A549 (cell line): ENCODE data around the gene DMRTC2. TPM values are rescaled to one million over a fixed set of nuclear protein-coding genes. Genes with fewer than 3 reads are reported as not detected.

ENCODE experiments used
- ATAC-seq, 2 experiments: fragments of 200-7000 bp in 1 of 2; fragments of >200 bp in 1 of 2; cut with Nextera tagmentation in 1 of 2; cut with Tn5 transposase in 1 of 2; 3 replicates each; pipeline versions ENCODE4 v1.8.0 to v1.9.1; 2018 to 2020; ENCODE audit warnings: mild to moderate bottlenecking in 1 of 2, moderate library complexity in 1 of 2
- CTCF ChIA-PET: fragments of 300-600 bp; sonication (Branson Sonifier 250); formaldehyde crosslinking; extraction: SDS; loops from one replicate; lab custom pipeline; 2021; ENCODE audit warnings: antibody characterized with exemption, inconsistent platforms; lab: Yijun Ruan, JAX
- POLR2A ChIA-PET: fragments of 350-600 bp; formaldehyde crosslinking; extraction: SDS; loops from one replicate; lab custom pipeline; 2021; ENCODE audit warnings: antibody characterized with exemption, inconsistent platforms; lab: Yijun Ruan, JAX
- DNase-seq, 2 experiments: peaks; one replicate each; pipeline versions ENCODE4 v3.0.0 to v3.0.0-alpha.2; 2011 to 2016; ENCODE audit warnings: low read depth in 1 of 2, low spot score in 1 of 2
- FAIRE-seq: peaks from 2 replicates; lab custom pipeline; 2011; peaks lifted over from hg19 to GRCh38; lab: Jason Lieb, UNC
- H3K27ac ChIP-seq, 2 experiments: fragments of >200 bp; sonication (Bioruptor Twin); formaldehyde crosslinking; 3 replicates each; pipeline ENCODE4 v1.5.1; 2016 to 2017
- H3K4me1 ChIP-seq: fragments of >200 bp; sonication (Bioruptor Twin); formaldehyde crosslinking; 3 replicates; pipeline ENCODE4 v1.6.1; 2016
- H3K4me2 ChIP-seq: fragments of >200 bp; sonication (Bioruptor Twin); formaldehyde crosslinking; 3 replicates; pipeline ENCODE4 v1.6.1; 2016
- H3K4me3 ChIP-seq: fragments of >200 bp; sonication (Bioruptor Twin); formaldehyde crosslinking; 3 replicates; pipeline ENCODE4 v1.5.1; 2016
- H3K9me3 ChIP-seq: fragments of >200 bp; sonication (Bioruptor Twin); formaldehyde crosslinking; 3 replicates; pipeline ENCODE4 v1.6.1; 2016
- BCL3 ChIP-seq: fragments of >200 bp; sonication (Bioruptor Twin); formaldehyde crosslinking; IDR thresholded peaks from 3 replicates; pipeline ENCODE4 v1.6.1; 2016
- CBX8 ChIP-seq: fragments of 200-600 bp; sonication (generic); IDR thresholded peaks from 2 replicates; pipeline ENCODE4 v1.6.1; 2016
- EP300 ChIP-seq, 2 experiments: fragments of >200 bp; sonication (Bioruptor Twin); formaldehyde crosslinking; IDR thresholded peaks; 2 replicates in 1 of 2; 3 replicates in 1 of 2; pipeline ENCODE4 v1.6.1; 2016 to 2017
- FOSL2 ChIP-seq, 2 experiments: fragments of 450-650 bp in 1 of 2; fragments of >200 bp in 1 of 2; sonication (Bioruptor Twin) in 1 of 2; formaldehyde crosslinking; IDR thresholded peaks; 2 replicates each; pipeline versions ENCODE4 v1.5.0 to v1.6.1; 2016 to 2020; ENCODE audit warnings: mild to moderate bottlenecking in 1 of 2, moderate library complexity in 1 of 2
- HMGXB4 ChIP-seq: fragments of 250-450 bp; sonication (Bioruptor Pico); IDR thresholded peaks from 2 replicates; pipeline ENCODE4 v1.5.0; 2021; ENCODE audit warnings: mild to moderate bottlenecking, moderate library complexity, borderline replicate concordance
- HOXA7 ChIP-seq: fragments of 250-450 bp; sonication (Bioruptor Pico); IDR thresholded peaks from 2 replicates; pipeline ENCODE4 v1.5.0; 2020; ENCODE audit warnings: mild to moderate bottlenecking, moderate library complexity
- JUN ChIP-seq, 2 experiments: fragments of >200 bp; sonication (Bioruptor Twin); formaldehyde crosslinking; IDR thresholded peaks; 2 replicates in 1 of 2; 3 replicates in 1 of 2; pipeline ENCODE4 v1.6.1; 2016 to 2017
- JUNB ChIP-seq: fragments of >200 bp; sonication (Bioruptor Twin); formaldehyde crosslinking; IDR thresholded peaks from 2 replicates; pipeline ENCODE4 v1.6.1; 2016
- MAFK ChIP-seq: fragments of 450-650 bp; IDR thresholded peaks from 2 replicates; pipeline ENCODE4 v1.6.1; 2014; ENCODE audit not compliant: partially characterized antibody
- MAX ChIP-seq: IDR thresholded peaks from 2 replicates; pipeline ENCODE4 v1.6.1; 2012
- MAZ ChIP-seq: fragments of 150-350 bp; IDR thresholded peaks from 2 replicates; pipeline ENCODE4 v1.6.1; 2014; ENCODE audit warnings: antibody characterized with exemption, low read depth, low read length, borderline replicate concordance
- MYC ChIP-seq: IDR thresholded peaks from 2 replicates; pipeline ENCODE4 v1.6.1; 2012; ENCODE audit warnings: mild to moderate bottlenecking, inconsistent platforms, low read length, improper control_type of control experiment, borderline replicate concordance
- NFE2L2 ChIP-seq: fragments of 150-350 bp; conservative IDR thresholded peaks from 2 replicates; pipeline ENCODE4 v1.6.1; 2014; ENCODE audit warnings: low read length
- NPAS2 ChIP-seq: fragments of 250-450 bp; sonication (Bioruptor Pico); IDR thresholded peaks from 2 replicates; pipeline ENCODE4 v1.8.0; 2022; ENCODE audit warnings: mild to moderate bottlenecking, moderate library complexity, borderline replicate concordance
- NR3C1 ChIP-seq: fragments of >200 bp; sonication (Bioruptor Twin); formaldehyde crosslinking; IDR thresholded peaks from 3 replicates; pipeline ENCODE4 v1.6.1; 2017
- PHF8 ChIP-seq: fragments of 200-600 bp; sonication (generic); IDR thresholded peaks from 2 replicates; pipeline ENCODE4 v1.6.1; 2016; ENCODE audit warnings: low read depth, mild to moderate bottlenecking, antibody characterized with exemption, moderate library complexity, borderline replicate concordance
- POLR2AphosphoS2 ChIP-seq: conservative IDR thresholded peaks from 2 replicates; pipeline ENCODE4 v1.6.1; 2012; ENCODE audit warnings: low read length, improper control_type of control experiment, inconsistent platforms
- RAD21 ChIP-seq, 2 experiments: fragments of >200 bp in 1 of 2; sonication (Bioruptor Twin) in 1 of 2; formaldehyde crosslinking in 1 of 2; IDR thresholded peaks in 1 of 2; conservative IDR thresholded peaks in 1 of 2; 2 replicates in 1 of 2; 3 replicates in 1 of 2; pipeline ENCODE4 v1.6.1; 2012 to 2018; ENCODE audit warnings: inconsistent platforms in 1 of 2
- RARB ChIP-seq: fragments of 250-450 bp; sonication (Bioruptor Pico); IDR thresholded peaks from 2 replicates; pipeline ENCODE4 v1.8.0; 2021; ENCODE audit warnings: mild to moderate bottlenecking, moderate library complexity
- RCOR1 ChIP-seq: fragments of 150-350 bp; IDR thresholded peaks from 2 replicates; pipeline ENCODE4 v1.6.1; 2014; ENCODE audit warnings: antibody characterized with exemption, low read length, low read depth
- SMC3 ChIP-seq: fragments of >200 bp; sonication (Bioruptor Twin); formaldehyde crosslinking; IDR thresholded peaks from 3 replicates; pipeline ENCODE4 v1.6.1; 2018; ENCODE audit warnings: inconsistent platforms
- SREBF2 ChIP-seq: fragments of 450-650 bp; IDR thresholded peaks from 2 replicates; pipeline ENCODE4 v1.6.1; 2014; ENCODE audit warnings: mild to moderate bottlenecking, moderate library complexity
- ZFP36 ChIP-seq: fragments of 450-650 bp; IDR thresholded peaks from 2 replicates; pipeline ENCODE4 v1.6.1; 2014; ENCODE audit warnings: borderline replicate concordance; ENCODE audit not compliant: partially characterized antibody
- ZNF302 ChIP-seq: fragments of 250-450 bp; sonication (Bioruptor Pico); IDR thresholded peaks from 2 replicates; pipeline ENCODE4 v1.9.0; 2021; ENCODE audit warnings: inconsistent platforms, mild to moderate bottlenecking, moderate library complexity
- ZSCAN20 ChIP-seq: fragments of 250-450 bp; sonication (Bioruptor Pico); IDR thresholded peaks from 2 replicates; pipeline ENCODE4 v1.8.0; 2022; ENCODE audit warnings: mild to moderate bottlenecking, moderate library complexity
- WGBS: methylation state at CpG from one replicate; pipeline ENCODE4 v1.1.6; 2017; ENCODE audit errors: missing lambda C conversion rate; 5-methylcytosine and 5-hydroxymethylcytosine counted together
- polyA plus RNA-seq, 4 experiments: library from polyadenylated mRNA; depleted of rRNA in 3 of 4; stranded (reverse); fragments of >200 nt; fragmentation: RNase III in 1 of 4; extraction: RNeasy Plus Mini Kit Qiagen cat#74134 plus additional on column Dnase treatment in 1 of 4; gene quantifications; 2 replicates in 3 of 4; 3 replicates in 1 of 4; pipeline ENCODE4 v1.2.3, GENCODE V29; 2011 to 2017
- TF ChIP-seq, protein P1 (sequence below): fragments of >200 bp; sonication (Bioruptor Twin); formaldehyde crosslinking; IDR thresholded peaks from 2 replicates; pipeline ENCODE4 v1.6.1; 2016
- TF ChIP-seq, protein P2 (sequence below): IDR thresholded peaks from 2 replicates; pipeline ENCODE4 v1.6.1; 2012; ENCODE audit warnings: low read depth, borderline replicate concordance

Gene DMRTC2
- polyA plus RNA-seq, 2 of the 4 experiments (the other 2 are of a cell fraction): not detected

GRCh38 chr19:41848666-41849065 lies 3.8 kb downstream of the DMRTC2 start:
- 55% methylated on average over 6 of the region's 6 CpGs for WGBS
- H3K4me1 ChIP-seq: no peaks in the 10 kb centered on the region
- H3K4me3 ChIP-seq: no peak overlapping the region
- no peak overlapping the region for H3K4me2 ChIP-seq
- H3K27ac ChIP-seq: no peak overlapping the region
- no peaks in the 10 kb centered on the region for H3K9me3 ChIP-seq
- ATAC-seq (no peak), FAIRE-seq (no peak), DNase-seq (no peak)
- POLR2A ChIA-PET: interaction anchor here (1.6 to 3.5 kb wide), 2 partner anchors 11 to 14 kb away, joined by 3 to 17 read pairs; partner anchors contain the start of gene RPS19
- TF ChIP-seq ZFP36 (no peak), NFE2L2 (no peak)
- CTCF ChIA-PET: interaction anchor here (0.8 to 16.4 kb wide), 10 partner anchors 10 to 400 kb away, joined by 3 to 243 read pairs (median 8); partner anchors contain the start of gene RPS19

- H3K4me3 ChIP-seq: no peak overlapping the region
- TF ChIP-seq RCOR1: no peak
- no peak for TF ChIP-seq MAX
- TF ChIP-seq ZNF302: no peak
- TF ChIP-seq HMGXB4 (CRISPR knock-in tag): no peak
- no peak for TF ChIP-seq NFE2L2
- no peak for TF ChIP-seq RARB
- TF ChIP-seq POLR2AphosphoS2: no peak
- TF ChIP-seq EP300 (IDR thresholded peaks at IDR 0.05): no peak
- TF ChIP-seq RAD21 (conservative IDR thresholded peaks at IDR 0.05 in 1 of 2, IDR thresholded peaks at IDR 0.05 in 1 of 2): no peak
- no peak for TF ChIP-seq JUN (IDR thresholded peaks at IDR 0.05)
- TF ChIP-seq PHF8: no peak
- no peak for TF ChIP-seq NR3C1
- POLR2A ChIA-PET: interaction anchor here (1.6 to 3.5 kb wide), 2 partner anchors 11 to 14 kb away, joined by 3 to 17 read pairs; partner anchors contain the start of gene RPS19
- no peaks in the 10 kb centered on the region for H3K4me1 ChIP-seq
- H3K27ac ChIP-seq: no peak overlapping the region
- DNase-seq (no peak), FAIRE-seq (no peak), ATAC-seq (no peak)
- WGBS: 54% methylated on average over 2 of the region's 2 CpGs
- no peaks in the 10 kb centered on the region for H3K9me3 ChIP-seq
- CTCF ChIA-PET: interaction anchor here (0.6 to 16.4 kb wide), 9 partner anchors 10 to 401 kb away, joined by 3 to 243 read pairs (median 8); partner anchors contain the start of gene RPS19
- H3K4me2 ChIP-seq: no peak overlapping the region
These were observed 4.2 kb downstream of the DMRTC2 start for GRCh38 chr19:41849067-41849466.

- H3K4me3 ChIP-seq: no peak overlapping the region
- no peaks in the 10 kb centered on the region for H3K9me3 ChIP-seq
- H3K4me2 ChIP-seq: no peak overlapping the region
- FAIRE-seq: no peak
- no peak for DNase-seq
- ChIA-PET POLR2A (interaction anchor here (0.6 to 3.5 kb wide), 3 partner anchors 9 to 15 kb away, joined by 3 to 17 read pairs (median 10); partner anchors contain the start of gene RPS19), CTCF (interaction anchor here (0.6 to 16.4 kb wide), 12 partner anchors 8 to 1479 kb away, joined by 3 to 243 read pairs (median 4); partner anchors contain the start of genes CEACAM6 and RPS19)
- no peak overlapping the region for H3K27ac ChIP-seq
- no peak for TF ChIP-seq ZFP36
- no peak for TF ChIP-seq MAFK
- TF ChIP-seq, protein P1, sequence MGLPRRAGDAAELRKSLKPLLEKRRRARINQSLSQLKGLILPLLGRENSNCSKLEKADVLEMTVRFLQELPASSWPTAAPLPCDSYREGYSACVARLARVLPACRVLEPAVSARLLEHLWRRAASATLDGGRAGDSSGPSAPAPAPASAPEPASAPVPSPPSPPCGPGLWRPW: no peak
- TF ChIP-seq NFE2L2: no peak
- TF ChIP-seq JUNB: no peak
- TF ChIP-seq SREBF2: no peak
- no peak for TF ChIP-seq FOSL2 (IDR thresholded peaks at IDR 0.05)
- no peak for TF ChIP-seq FOSL2 (CRISPR knock-in tag; IDR thresholded peaks at IDR 0.05)
- no peak for TF ChIP-seq MAZ
- TF ChIP-seq SMC3: no peak
- TF ChIP-seq NPAS2 (CRISPR knock-in tag): no peak
- TF ChIP-seq MYC: no peak
- TF ChIP-seq CBX8: no peak
- no peak for TF ChIP-seq ZSCAN20 (CRISPR knock-in tag)
- no peak for TF ChIP-seq BCL3
- no peak for TF ChIP-seq NR3C1
- TF ChIP-seq HOXA7: no peak
- TF ChIP-seq, protein P2, sequence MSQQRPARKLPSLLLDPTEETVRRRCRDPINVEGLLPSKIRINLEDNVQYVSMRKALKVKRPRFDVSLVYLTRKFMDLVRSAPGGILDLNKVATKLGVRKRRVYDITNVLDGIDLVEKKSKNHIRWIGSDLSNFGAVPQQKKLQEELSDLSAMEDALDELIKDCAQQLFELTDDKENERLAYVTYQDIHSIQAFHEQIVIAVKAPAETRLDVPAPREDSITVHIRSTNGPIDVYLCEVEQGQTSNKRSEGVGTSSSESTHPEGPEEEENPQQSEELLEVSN: no peak
- no peak for TF ChIP-seq POLR2AphosphoS2
- H3K4me1 ChIP-seq: no peaks in the 10 kb centered on the region
- no peak for ATAC-seq
- WGBS: 17% methylated on average over 5 of the region's 5 CpGs
These were observed 5.5 kb downstream of the DMRTC2 start for GRCh38 chr19:41850381-41850780.
